ENCODE results near the gene SPOCD1.

- no peak for TF ChIP-seq CTCF (conservative IDR thresholded peaks at IDR 0.05; ENCODE audit: low read length)
- TF ChIP-seq EZH2phosphoT487 (IDR thresholded peaks at IDR 0.05; ENCODE audit: borderline replicate concordance, low read depth, low read length), result no peak
Observed at GRCh38 chr1:31764312-31765040, 51.3 kb downstream of the SPOCD1 start, which contains the start of gene ADGRB2.
